ENCODE data around the gene CCDC157.

DNA sequence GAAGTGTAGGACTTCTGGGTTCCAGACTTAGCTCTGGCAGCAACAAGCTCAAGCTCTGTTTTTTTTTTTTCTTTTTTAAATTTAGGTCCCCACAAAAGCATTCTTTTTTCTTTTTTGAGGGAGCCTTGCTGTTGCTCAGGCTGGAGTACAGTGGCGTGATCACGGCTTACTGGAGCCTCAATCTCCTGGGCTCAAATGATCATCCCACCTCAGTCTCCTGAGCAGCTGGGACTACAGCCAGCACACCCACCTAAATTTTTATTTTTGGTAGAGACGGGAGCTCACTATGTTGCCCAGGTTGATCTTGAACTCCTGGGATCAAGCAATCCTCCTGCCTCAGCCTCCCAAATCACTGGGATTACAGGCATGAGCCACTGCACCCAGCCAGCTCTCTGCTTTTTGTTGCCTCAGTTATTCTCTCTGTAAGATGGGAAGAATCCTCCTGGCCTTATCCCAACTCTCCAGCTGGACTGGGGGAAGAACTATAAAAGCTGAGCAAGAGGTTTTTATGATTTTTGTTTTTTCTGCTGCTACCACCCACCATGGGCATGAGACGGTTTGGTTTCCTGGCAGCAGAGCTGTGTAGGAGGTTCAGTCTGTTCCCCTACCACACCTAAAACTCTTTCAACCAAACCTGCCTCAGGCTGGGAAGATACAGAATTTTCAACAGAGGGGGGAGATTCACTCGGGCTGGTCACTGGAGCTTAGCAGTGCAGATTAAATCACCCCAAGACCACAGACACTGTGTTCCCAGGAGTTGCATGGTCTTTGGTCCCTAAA lies 57.1 kb downstream of the CCDC157 start:
- TF ChIP-seq, protein P1, sequence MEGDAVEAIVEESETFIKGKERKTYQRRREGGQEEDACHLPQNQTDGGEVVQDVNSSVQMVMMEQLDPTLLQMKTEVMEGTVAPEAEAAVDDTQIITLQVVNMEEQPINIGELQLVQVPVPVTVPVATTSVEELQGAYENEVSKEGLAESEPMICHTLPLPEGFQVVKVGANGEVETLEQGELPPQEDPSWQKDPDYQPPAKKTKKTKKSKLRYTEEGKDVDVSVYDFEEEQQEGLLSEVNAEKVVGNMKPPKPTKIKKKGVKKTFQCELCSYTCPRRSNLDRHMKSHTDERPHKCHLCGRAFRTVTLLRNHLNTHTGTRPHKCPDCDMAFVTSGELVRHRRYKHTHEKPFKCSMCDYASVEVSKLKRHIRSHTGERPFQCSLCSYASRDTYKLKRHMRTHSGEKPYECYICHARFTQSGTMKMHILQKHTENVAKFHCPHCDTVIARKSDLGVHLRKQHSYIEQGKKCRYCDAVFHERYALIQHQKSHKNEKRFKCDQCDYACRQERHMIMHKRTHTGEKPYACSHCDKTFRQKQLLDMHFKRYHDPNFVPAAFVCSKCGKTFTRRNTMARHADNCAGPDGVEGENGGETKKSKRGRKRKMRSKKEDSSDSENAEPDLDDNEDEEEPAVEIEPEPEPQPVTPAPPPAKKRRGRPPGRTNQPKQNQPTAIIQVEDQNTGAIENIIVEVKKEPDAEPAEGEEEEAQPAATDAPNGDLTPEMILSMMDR (conservative IDR thresholded peaks at IDR 0.05; ENCODE audit: low read depth, low read length), result no peak
- no peak for TF ChIP-seq POLR2A (IDR thresholded peaks at IDR 0.05; ENCODE audit: low read depth, low read length)
- no peak for TF ChIP-seq RAD21 (IDR thresholded peaks at IDR 0.05; ENCODE audit: low read length)
- TF ChIP-seq FOS (IDR thresholded peaks at IDR 0.05; ENCODE audit: low read depth, low read length), result no peak
- no peak for TF ChIP-seq CEBPB (IDR thresholded peaks at IDR 0.05; ENCODE audit: low read depth, low read length)
- no peak for TF ChIP-seq SMC3 (IDR thresholded peaks at IDR 0.05; ENCODE audit: low read depth, low read length)
- TF ChIP-seq, protein P2, sequence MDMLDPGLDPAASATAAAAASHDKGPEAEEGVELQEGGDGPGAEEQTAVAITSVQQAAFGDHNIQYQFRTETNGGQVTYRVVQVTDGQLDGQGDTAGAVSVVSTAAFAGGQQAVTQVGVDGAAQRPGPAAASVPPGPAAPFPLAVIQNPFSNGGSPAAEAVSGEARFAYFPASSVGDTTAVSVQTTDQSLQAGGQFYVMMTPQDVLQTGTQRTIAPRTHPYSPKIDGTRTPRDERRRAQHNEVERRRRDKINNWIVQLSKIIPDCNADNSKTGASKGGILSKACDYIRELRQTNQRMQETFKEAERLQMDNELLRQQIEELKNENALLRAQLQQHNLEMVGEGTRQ (IDR thresholded peaks at IDR 0.05; ENCODE audit: low read depth, low read length), result no peak
- TF ChIP-seq MAZ (IDR thresholded peaks at IDR 0.05; ENCODE audit: borderline replicate concordance, low read depth, low read length), result no peak
- no peak for TF ChIP-seq MAFK (IDR thresholded peaks at IDR 0.05; ENCODE audit: low read depth, low read length)
- no peak for TF ChIP-seq BHLHE40 (IDR thresholded peaks at IDR 0.05; ENCODE audit: low read depth, low read length)
- TF ChIP-seq, protein P3, sequence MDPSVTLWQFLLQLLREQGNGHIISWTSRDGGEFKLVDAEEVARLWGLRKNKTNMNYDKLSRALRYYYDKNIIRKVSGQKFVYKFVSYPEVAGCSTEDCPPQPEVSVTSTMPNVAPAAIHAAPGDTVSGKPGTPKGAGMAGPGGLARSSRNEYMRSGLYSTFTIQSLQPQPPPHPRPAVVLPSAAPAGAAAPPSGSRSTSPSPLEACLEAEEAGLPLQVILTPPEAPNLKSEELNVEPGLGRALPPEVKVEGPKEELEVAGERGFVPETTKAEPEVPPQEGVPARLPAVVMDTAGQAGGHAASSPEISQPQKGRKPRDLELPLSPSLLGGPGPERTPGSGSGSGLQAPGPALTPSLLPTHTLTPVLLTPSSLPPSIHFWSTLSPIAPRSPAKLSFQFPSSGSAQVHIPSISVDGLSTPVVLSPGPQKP (IDR thresholded peaks at IDR 0.05; ENCODE audit: borderline replicate concordance, low read depth, low read length), result no peak
- TF ChIP-seq NFE2L2 (IDR thresholded peaks at IDR 0.05; ENCODE audit: low read depth, low read length), result no peak
- no peak for TF ChIP-seq RCOR1 (IDR thresholded peaks at IDR 0.05; ENCODE audit: insufficient replicate concordance, low read length)
- no peak for TF ChIP-seq RFX5 (IDR thresholded peaks at IDR 0.05; ENCODE audit: low read depth, low read length)

Data from IMR-90 (cell line).